Endothelial cell of umbilical vein (primary cell): ENCODE results near the gene TOM1L1. TPM values are rescaled to one million over a fixed set of nuclear protein-coding genes. Genes with fewer than 3 reads are reported as not detected.

Experiments
- BruUV-seq: library from RNA; stranded (reverse); fragments of 400-500 nt; replicated peaks from 2 replicates; lab custom pipeline; 2021; lab: Mats Ljungman, UMichigan
- CTCF ChIA-PET: fragments of 300-600, 350-600 bp; sonication (Branson Sonifier 250); formaldehyde crosslinking; loops from one replicate; lab custom pipeline; 2021; ENCODE audit warnings: antibody characterized with exemption, inconsistent platforms; lab: Charles Lee
- POLR2A ChIA-PET: fragments of 300-600, 350-600 bp; sonication (Branson Sonifier 250); formaldehyde crosslinking; loops from one replicate; lab custom pipeline; 2021; ENCODE audit warnings: antibody characterized with exemption, inconsistent platforms; lab: Charles Lee
- DNase-seq: peaks from one replicate; pipeline ENCODE4 v3.0.0-alpha.2; 2011; ENCODE audit warnings: low read depth, low spot score
- FAIRE-seq: peaks from 2 replicates; lab custom pipeline; 2011; peaks lifted over from hg19 to GRCh38; lab: Jason Lieb, UNC
- H2AFZ ChIP-seq: 2 replicates; pipeline ENCODE4 v1.6.0; 2012; ENCODE audit warnings: low read depth, low read length, control low read depth, inconsistent platforms
- H3K27ac ChIP-seq: 2 replicates; pipeline ENCODE4 v1.5.1; 2011; ENCODE audit warnings: low read depth, mild to moderate bottlenecking, control low read depth, low read length, moderate library complexity; ENCODE audit not compliant: insufficient read depth
- H3K27me3 ChIP-seq, 2 experiments: 2 replicates each; pipeline versions ENCODE4 v1.6.0 to v1.6.1; 2011; ENCODE audit warnings: low read length in 2 of 2, mixed read lengths in 1 of 2; ENCODE audit not compliant: control insufficient read depth in 2 of 2, insufficient read depth in 2 of 2
- H3K36me3 ChIP-seq, 2 experiments: 2 replicates in 1 of 2; 3 replicates in 1 of 2; pipeline ENCODE4 v1.5.1; 2011; ENCODE audit warnings: low read length in 2 of 2, mild to moderate bottlenecking in 1 of 2, moderate library complexity in 1 of 2; ENCODE audit not compliant: control insufficient read depth in 2 of 2, insufficient read depth in 2 of 2; ENCODE audit errors: extremely low read depth in 1 of 2
- H3K4me1 ChIP-seq: 3 replicates; pipeline ENCODE4 v1.5.1; 2011; ENCODE audit warnings: mild to moderate bottlenecking, low read length; ENCODE audit not compliant: control insufficient read depth, insufficient read depth; ENCODE audit errors: extremely low read depth
- H3K4me2 ChIP-seq: 2 replicates; pipeline ENCODE4 v1.6.1; 2011; ENCODE audit warnings: low read length, control low read depth, mixed read lengths; ENCODE audit not compliant: insufficient read depth
- H3K4me3 ChIP-seq, 3 experiments: fragments of 200-600 bp in 1 of 3; sonication (generic), shearing (Covaris generic) in 1 of 3; replicated peaks in 1 of 3; 2 replicates each; pipeline ENCODE4 v1.5.1; 2011 to 2016; ENCODE audit warnings: control low read depth in 3 of 3, low read length in 3 of 3, mild to moderate bottlenecking in 2 of 3, inconsistent platforms in 1 of 3, low read depth in 1 of 3, moderate library complexity in 1 of 3; ENCODE audit not compliant: insufficient read depth in 1 of 3
- H3K79me2 ChIP-seq: 2 replicates; pipeline ENCODE4 v1.6.0; 2012; ENCODE audit warnings: low read length, inconsistent platforms; ENCODE audit not compliant: control insufficient read depth, insufficient read depth
- H3K9ac ChIP-seq: replicated peaks from 2 replicates; pipeline ENCODE3; 2011; ENCODE audit warnings: low read length, control low read depth; ENCODE audit not compliant: insufficient read depth; ENCODE audit errors: extremely low read depth
- H3K9me1 ChIP-seq: replicated peaks from 3 replicates; pipeline ENCODE4 v1.6.0; 2011; ENCODE audit warnings: mild to moderate bottlenecking, low read length; ENCODE audit not compliant: control insufficient read depth, insufficient read depth; ENCODE audit errors: extremely low read depth
- H3K9me3 ChIP-seq: replicated peaks from 2 replicates; pipeline ENCODE4 v1.5.1; 2012; ENCODE audit warnings: low read length, inconsistent platforms; ENCODE audit not compliant: control insufficient read depth, insufficient read depth
- H4K20me1 ChIP-seq: replicated peaks from 2 replicates; pipeline ENCODE3; 2011; ENCODE audit warnings: mild to moderate bottlenecking, low read length; ENCODE audit not compliant: control insufficient read depth, insufficient read depth; ENCODE audit errors: extremely low read depth
- EZH2 ChIP-seq: IDR thresholded peaks from 2 replicates; pipeline ENCODE4 v1.6.1; 2012; ENCODE audit warnings: borderline replicate concordance, low read depth, mild to moderate bottlenecking, moderate library complexity, low read length, inconsistent platforms; ENCODE audit not compliant: severe bottlenecking
- FOS ChIP-seq: IDR thresholded peaks from 2 replicates; pipeline ENCODE4 v1.6.1; 2011; ENCODE audit warnings: mild to moderate bottlenecking, low read length, moderate library complexity, borderline replicate concordance; ENCODE audit not compliant: insufficient read depth
- GATA2 ChIP-seq: IDR thresholded peaks from 2 replicates; pipeline ENCODE4 v1.7.0; 2011; ENCODE audit warnings: low read depth, mild to moderate bottlenecking, moderate library complexity, mixed read lengths, low read length; ENCODE audit not compliant: insufficient read length, insufficient read depth
- JUN ChIP-seq: IDR thresholded peaks from 2 replicates; pipeline ENCODE4 v1.6.1; 2011; ENCODE audit warnings: borderline replicate concordance, low read depth; ENCODE audit not compliant: insufficient read length, insufficient read depth
- MYC ChIP-seq: IDR thresholded peaks from one replicate; pipeline ENCODE4 v1.6.1; 2011; ENCODE audit warnings: mild to moderate bottlenecking, low read depth, low read length
- POLR2A ChIP-seq: IDR thresholded peaks from 2 replicates; pipeline ENCODE4 v1.6.1; 2012; ENCODE audit warnings: low read depth, mild to moderate bottlenecking, control low read depth, low read length
- POLR2AphosphoS5 ChIP-seq: IDR thresholded peaks from 2 replicates; pipeline ENCODE4 v1.6.1; 2012; ENCODE audit warnings: low read depth, mild to moderate bottlenecking, control low read depth, low read length, moderate library complexity; ENCODE audit not compliant: insufficient read depth
- dilution Hi-C: fragments of 300-500 bp; cut with MboI; formaldehyde crosslinking; loops from one replicate; pipeline ENCODE4 v1.15.0; 2019; ENCODE audit warnings: low sequenced_read_pairs; ENCODE audit not compliant: extremely low pct_ligation_motif_present
- intact Hi-C: fragments of 100-400 bp; cut with micrococcal nuclease; formaldehyde crosslinking; loops from one replicate; pipeline ENCODE4 v1.10.0; 2022
- polyA plus RNA-seq, 4 experiments: library from polyadenylated mRNA; depleted of rRNA in 3 of 4; stranded (reverse) in 3 of 4; unstranded in 1 of 4; fragments of >200 nt; gene quantifications; 2 replicates each; pipeline versions ENCODE4 v1.2.1 to v1.2.3, GENCODE V29; 2011 to 2012; ENCODE audit warnings: missing spikeins in 1 of 4
- total RNA-seq: library from RNA; stranded (reverse); gene quantifications from 2 replicates; pipeline ENCODE4 v1.2.3, GENCODE V29; 2021
- TF ChIP-seq, protein P1 (sequence below), 2 donors: IDR thresholded peaks; 1 replicate in 1 of 2; 2 replicates in 1 of 2; pipeline ENCODE4 v1.5.1; 2011; ENCODE audit warnings: low read length in 2 of 2, mild to moderate bottlenecking in 2 of 2, moderate library complexity in 2 of 2, control low read depth in 1 of 2, inconsistent platforms in 1 of 2, low read depth in 1 of 2; ENCODE audit not compliant: insufficient read depth in 1 of 2; ENCODE audit errors: extremely low read depth in 1 of 2
- TF ChIP-seq, protein P2 (sequence below): IDR thresholded peaks from 2 replicates; pipeline ENCODE4 v1.6.1; 2011; ENCODE audit not compliant: insufficient read depth, insufficient read length

The TOM1L1 gene
- total and polyA plus RNA-seq, 2 donors (not counting 3 experiments of a cell fraction or from before 2014, with no cell fraction given), result 0.44 to 0.60 TPM

DNA sequence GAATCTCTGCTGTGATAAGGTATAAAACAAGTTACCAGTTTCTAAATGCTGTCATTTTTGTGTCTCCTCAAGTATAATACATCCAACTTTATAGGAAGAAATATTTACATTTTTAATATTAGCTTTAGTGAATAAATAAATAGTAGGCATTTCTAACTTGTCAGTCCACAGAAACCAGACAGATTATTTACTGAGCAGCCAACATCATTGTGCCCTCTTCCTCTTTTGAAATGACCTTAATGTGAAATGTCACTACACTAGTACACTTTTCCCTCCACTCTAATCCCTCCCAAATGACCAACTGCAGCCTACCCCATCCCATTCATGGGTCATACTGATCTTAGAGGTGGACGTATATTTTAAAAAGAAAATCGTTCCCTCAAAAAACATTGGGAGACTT is 77.1 kb downstream of the TOM1L1 start:
- Histone ChIP-seq H3K79me2 (peaks cover 4% of the 10 kb centered on the region), H3K4me2 (no peak overlapping the region), H3K9me3 (no peaks in the 10 kb centered on the region), H3K9ac (no peak overlapping the region), H3K4me3 (no peak overlapping the region), H2AFZ (no peak overlapping the region), H3K4me1 (no peaks in the 10 kb centered on the region), H3K27me3 (no peaks in the 10 kb centered on the region), H3K27ac (no peak overlapping the region), H3K9me1 (no peaks in the 10 kb centered on the region), H4K20me1 (no peaks in the 10 kb centered on the region), H3K36me3 (no peaks in the 10 kb centered on the region)
- no peak for DNase-seq
- ChIA-PET CTCF (interaction anchor here (0.9 to 2.0 kb wide), 3 partner anchors 9 to 379 kb away, joined by 3 to 10 read pairs (median 5); no protein-coding TSS in a partner anchor), POLR2A (no interaction called here)
- TF ChIP-seq, protein P1, sequence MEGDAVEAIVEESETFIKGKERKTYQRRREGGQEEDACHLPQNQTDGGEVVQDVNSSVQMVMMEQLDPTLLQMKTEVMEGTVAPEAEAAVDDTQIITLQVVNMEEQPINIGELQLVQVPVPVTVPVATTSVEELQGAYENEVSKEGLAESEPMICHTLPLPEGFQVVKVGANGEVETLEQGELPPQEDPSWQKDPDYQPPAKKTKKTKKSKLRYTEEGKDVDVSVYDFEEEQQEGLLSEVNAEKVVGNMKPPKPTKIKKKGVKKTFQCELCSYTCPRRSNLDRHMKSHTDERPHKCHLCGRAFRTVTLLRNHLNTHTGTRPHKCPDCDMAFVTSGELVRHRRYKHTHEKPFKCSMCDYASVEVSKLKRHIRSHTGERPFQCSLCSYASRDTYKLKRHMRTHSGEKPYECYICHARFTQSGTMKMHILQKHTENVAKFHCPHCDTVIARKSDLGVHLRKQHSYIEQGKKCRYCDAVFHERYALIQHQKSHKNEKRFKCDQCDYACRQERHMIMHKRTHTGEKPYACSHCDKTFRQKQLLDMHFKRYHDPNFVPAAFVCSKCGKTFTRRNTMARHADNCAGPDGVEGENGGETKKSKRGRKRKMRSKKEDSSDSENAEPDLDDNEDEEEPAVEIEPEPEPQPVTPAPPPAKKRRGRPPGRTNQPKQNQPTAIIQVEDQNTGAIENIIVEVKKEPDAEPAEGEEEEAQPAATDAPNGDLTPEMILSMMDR (IDR thresholded peaks at IDR 0.05; ENCODE audit: extremely low read depth in 1 of 2, insufficient read depth in 1 of 2, low read depth in 1 of 2, low read length in 2 of 2), result no peak
- TF ChIP-seq GATA2 (no peak), EZH2 (no peak), JUN (no peak), FOS (no peak), POLR2A (no peak), MYC (no peak), POLR2AphosphoS5 (no peak)
- TF ChIP-seq, protein P2, sequence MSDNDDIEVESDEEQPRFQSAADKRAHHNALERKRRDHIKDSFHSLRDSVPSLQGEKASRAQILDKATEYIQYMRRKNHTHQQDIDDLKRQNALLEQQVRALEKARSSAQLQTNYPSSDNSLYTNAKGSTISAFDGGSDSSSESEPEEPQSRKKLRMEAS, result no peak
- dilution Hi-C loops, result no loop called here
- BruUV-seq, result no TSS peak
- FAIRE-seq, result no peak
- intact Hi-C loops, result no loop called here
